Lower leg skin (tissue), 3 donors: Measurements from ENCODE around the gene PTPRN.

ENCODE experiments used
- POLR2A ChIP-seq, 2 donors: fragments of 450-650 bp; IDR thresholded peaks; one replicate each; pipeline ENCODE4 v1.6.1; 2016 to 2017; ENCODE audit warnings: antibody characterized with exemption in 2 of 2, mild to moderate bottlenecking in 1 of 2, moderate library complexity in 1 of 2
- TF ChIP-seq, protein P1 (sequence below), 3 donors: fragments of 450-650 bp; IDR thresholded peaks; one replicate each; pipeline ENCODE4 v1.5.1; 2016; ENCODE audit warnings: antibody characterized with exemption in 3 of 3, mild to moderate bottlenecking in 3 of 3, moderate library complexity in 2 of 3

DNA sequence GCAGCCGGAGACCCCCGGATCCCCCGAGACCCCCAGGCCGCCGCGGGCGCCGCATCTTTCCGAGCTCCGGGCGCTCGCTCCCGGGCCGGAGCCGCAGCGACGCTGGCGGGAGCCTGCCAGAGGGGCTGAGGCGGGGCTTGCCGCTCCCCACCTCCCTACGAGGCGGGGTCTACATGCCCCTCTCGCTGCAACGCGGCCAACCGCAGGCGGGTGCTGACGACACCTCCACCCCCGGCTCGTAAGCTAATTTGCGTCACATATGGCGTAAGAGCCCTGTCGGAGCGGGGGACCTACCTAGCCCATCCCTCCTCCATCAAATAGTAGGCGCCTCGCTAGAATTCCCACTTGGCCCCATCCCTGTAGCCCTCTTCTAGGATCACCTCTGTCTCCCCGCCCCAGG, at the start of gene PTPRN:
- TF ChIP-seq, protein P1, sequence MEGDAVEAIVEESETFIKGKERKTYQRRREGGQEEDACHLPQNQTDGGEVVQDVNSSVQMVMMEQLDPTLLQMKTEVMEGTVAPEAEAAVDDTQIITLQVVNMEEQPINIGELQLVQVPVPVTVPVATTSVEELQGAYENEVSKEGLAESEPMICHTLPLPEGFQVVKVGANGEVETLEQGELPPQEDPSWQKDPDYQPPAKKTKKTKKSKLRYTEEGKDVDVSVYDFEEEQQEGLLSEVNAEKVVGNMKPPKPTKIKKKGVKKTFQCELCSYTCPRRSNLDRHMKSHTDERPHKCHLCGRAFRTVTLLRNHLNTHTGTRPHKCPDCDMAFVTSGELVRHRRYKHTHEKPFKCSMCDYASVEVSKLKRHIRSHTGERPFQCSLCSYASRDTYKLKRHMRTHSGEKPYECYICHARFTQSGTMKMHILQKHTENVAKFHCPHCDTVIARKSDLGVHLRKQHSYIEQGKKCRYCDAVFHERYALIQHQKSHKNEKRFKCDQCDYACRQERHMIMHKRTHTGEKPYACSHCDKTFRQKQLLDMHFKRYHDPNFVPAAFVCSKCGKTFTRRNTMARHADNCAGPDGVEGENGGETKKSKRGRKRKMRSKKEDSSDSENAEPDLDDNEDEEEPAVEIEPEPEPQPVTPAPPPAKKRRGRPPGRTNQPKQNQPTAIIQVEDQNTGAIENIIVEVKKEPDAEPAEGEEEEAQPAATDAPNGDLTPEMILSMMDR (IDR thresholded peaks at IDR 0.05) = no peak
- no peak for TF ChIP-seq POLR2A (IDR thresholded peaks at IDR 0.05)
